ENCODE measurements around the gene TMC1.
A peak's percentile ranks its signal among the peaks of the same experiment; 100 is the strongest.

Gene TMC1

GRCh38 chr9:72618811-72619210 lies 97.4 kb downstream of the TMC1 start:
- no peak for DNase-seq

- no peak for DNase-seq
Measured at GRCh38 chr9:72622186-72622585, 100.8 kb downstream of the TMC1 start.

GRCh38 chr9:72623156-72623555 lies 101.7 kb downstream of the TMC1 start:
- DNase-seq: no peak

GRCh38 chr9:72627147-72627546 lies 105.7 kb downstream of the TMC1 start:
- DNase-seq: no peak

- no peak for DNase-seq
Measured at GRCh38 chr9:72627956-72628540, 106.6 kb downstream of the TMC1 start.

GRCh38 chr9:72633966-72634365 lies 112.6 kb downstream of the TMC1 start:
- DNase-seq: peak; percentile 88 to 95 (median 94)

- peak; percentile 69 to 78 (median 75) for DNase-seq
Measured at GRCh38 chr9:72635197-72635596, 113.8 kb downstream of the TMC1 start.

GRCh38 chr9:72636621-72637020 lies 115.2 kb downstream of the TMC1 start:
- DNase-seq: no peak

- DNase-seq: no peak
Measured at GRCh38 chr9:72643651-72644050, 122.2 kb downstream of the TMC1 start.

GRCh38 chr9:72646061-72646460 lies 124.7 kb downstream of the TMC1 start:
- DNase-seq: no peak

- DNase-seq: peak; percentile 25 to 57 (median 46)
Measured at GRCh38 chr9:72648324-72649126, 127.1 kb downstream of the TMC1 start.

- DNase-seq: no peak
Measured at GRCh38 chr9:72649127-72649442, 127.7 kb downstream of the TMC1 start.

- no peak for DNase-seq
Measured at GRCh38 chr9:72650206-72650605, 128.8 kb downstream of the TMC1 start.

- DNase-seq: no peak
Measured at GRCh38 chr9:72656021-72656420, 134.6 kb downstream of the TMC1 start.

GRCh38 chr9:72657023-72657422 lies 135.6 kb downstream of the TMC1 start:
- DNase-seq: peak in 1 of 3 donors; percentile 11

- DNase-seq: no peak
Measured at GRCh38 chr9:72658703-72659102, 137.3 kb downstream of the TMC1 start.

GRCh38 chr9:72661401-72662135 lies 140.2 kb downstream of the TMC1 start:
- DNase-seq: peak in 2 of 3 donors; percentile 5 to 26

GRCh38 chr9:72665421-72665820 lies 144.0 kb downstream of the TMC1 start:
- DNase-seq: no peak

- no peak for DNase-seq
Measured at GRCh38 chr9:72667181-72667580, 145.8 kb downstream of the TMC1 start.

GRCh38 chr9:72674961-72675360 lies 153.6 kb downstream of the TMC1 start:
- DNase-seq: no peak

GRCh38 chr9:72675586-72675985 lies 154.2 kb downstream of the TMC1 start:
- DNase-seq: no peak

- peak in 1 of 3 donors; percentile 10 for DNase-seq
Measured at GRCh38 chr9:72680593-72681282, 159.3 kb downstream of the TMC1 start.

- peak in 1 of 3 donors; percentile 13 for DNase-seq
Measured at GRCh38 chr9:72681283-72681630, 159.8 kb downstream of the TMC1 start.
